Right lobe of liver (tissue), 6 donors: ENCODE measurements around the gene HSD17B4. TPM values are rescaled to one million over a fixed set of nuclear protein-coding genes. Genes with fewer than 3 reads are reported as not detected.
A peak's percentile ranks its signal among the peaks of the same experiment; 100 is the strongest.

Experiments used
- ATAC-seq, 4 donors: fragments of 200-7000 bp; cut with Tn5 transposase; one replicate each; pipeline ENCODE4 v1.9.1; 2020; ENCODE audit warnings: mild to moderate bottlenecking in 4 of 4, moderate library complexity in 4 of 4
- DNase-seq, 3 donors: peaks; one replicate each; pipeline ENCODE4 v3.0.0-alpha.2; 2020
- H3K27ac ChIP-seq, 3 donors: fragments of 200-600 bp; one replicate each; pipeline ENCODE4 v1.8.0; 2022
- H3K27me3 ChIP-seq, 2 donors: fragments of 200-600 bp; one replicate each; pipeline ENCODE4 v1.8.0; 2022
- H3K36me3 ChIP-seq, 4 donors: fragments of 200-600 bp; sonication (generic) in 1 of 4; one replicate each; pipeline versions ENCODE4 v1.5.1 to v1.8.0; 2017 to 2022; ENCODE audit warnings: control low read depth in 1 of 4
- H3K4me1 ChIP-seq, 4 donors: fragments of 200-600 bp; sonication (generic) in 1 of 4; one replicate each; pipeline versions ENCODE4 v1.5.1 to v1.8.0; 2017 to 2022; ENCODE audit warnings: control low read depth in 1 of 4
- H3K4me3 ChIP-seq, 3 donors: fragments of 200-600 bp; one replicate each; pipeline ENCODE4 v1.8.0; 2022
- H3K9me3 ChIP-seq, 4 donors: fragments of 200-600 bp; sonication (generic) in 1 of 4; one replicate each; pipeline versions ENCODE4 v1.5.1 to v1.8.0; 2017 to 2022; ENCODE audit warnings: control low read depth in 1 of 4
- CTCF ChIP-seq, 4 donors: fragments of 200-600 bp in 3 of 4; fragments of 450-650 bp in 1 of 4; IDR thresholded peaks; one replicate each; pipeline versions ENCODE4 v1.5.1 to v1.8.0; 2016 to 2022; ENCODE audit warnings: antibody characterized with exemption in 4 of 4, mild to moderate bottlenecking in 2 of 4
- POLR2A ChIP-seq: fragments of 450-650 bp; IDR thresholded peaks from one replicate; pipeline ENCODE4 v1.6.1; 2017; ENCODE audit warnings: antibody characterized with exemption, mild to moderate bottlenecking
- WGBS: methylation state at CpG from one replicate; pipeline ENCODE4 v1.1.6; 2018; ENCODE audit warnings: low coverage, low lambda C conversion rate; ENCODE audit not compliant: insufficient coverage; ENCODE audit errors: missing lambda C conversion rate; 5-methylcytosine and 5-hydroxymethylcytosine counted together
- intact Hi-C, 2 donors: fragments of 100-400 bp; cut with DNase I; formaldehyde crosslinking; loops; one replicate each; pipeline versions ENCODE4 v1.11.2 to v1.14.1; 2022
- total RNA-seq, 6 experiments: library from RNA; depleted of rRNA in 2 of 6; stranded (reverse); fragments of >200 nt in 2 of 6; fragmentation: NEBNext Ultra II Directional in 3 of 6; extraction: Animal tissue kit (Norgen Biotek cat#: 25700) in 3 of 6; gene quantifications; one replicate each; pipeline versions ENCODE4 v1.1.0 to v1.2.4, GENCODE V29; 2016 to 2023
- donor health status: DM: no; HTN: yes; CAD: no.
- donor health status: DM: no; HTN: no; CAD: no.
- donor health status: DM: no; HTN: no; CAD: no.
- donor health status: DM: no; HTN: yes; CAD: no.
- donor health status: DM: no; HTN: yes; CAD: no.

HSD17B4 gene
- total RNA-seq, 6 experiments from 2014 or later = 380 to 571 (median 473) TPM

GRCh38 chr5:119406551-119407110 lies 45.7 kb upstream of the HSD17B4 start:
- DNase-seq (no peak), ATAC-seq (no peak)
- no peak for TF ChIP-seq POLR2A
- TF ChIP-seq CTCF (IDR thresholded peaks at IDR 0.05) = no peak
- H3K9me3 ChIP-seq = no peaks in the 10 kb centered on the region
- WGBS = 98% methylated on average over 5 of the region's 5 CpGs
- no peaks in the 10 kb centered on the region for H3K36me3 ChIP-seq
- no peak overlapping the region for H3K4me3 ChIP-seq
- no peak overlapping the region for H3K27ac ChIP-seq
- peaks cover 0 to 3% (median 0%) of the 10 kb centered on the region in 4 donors for H3K4me1 ChIP-seq
- no peaks in the 10 kb centered on the region for H3K27me3 ChIP-seq
- intact Hi-C loops = no loop called here

GRCh38 chr5:119409235-119409815 lies 43.0 kb upstream of the HSD17B4 start:
- DNase-seq (no peak), ATAC-seq (no peak)
- Histone ChIP-seq H3K27me3 (no peaks in the 10 kb centered on the region), H3K27ac (no peak overlapping the region), H3K4me3 (no peak overlapping the region), H3K9me3 (no peaks in the 10 kb centered on the region), H3K4me1 (peaks cover 0 to 5% (median 0%) of the 10 kb centered on the region in 4 donors), H3K36me3 (no peaks in the 10 kb centered on the region)
- TF ChIP-seq CTCF (IDR thresholded peaks at IDR 0.05) (no peak), POLR2A (no peak)
- WGBS = 52% methylated on average over 2 of the region's 3 CpGs
- intact Hi-C loops = no loop called here

GRCh38 chr5:119410448-119411159 lies 41.7 kb upstream of the HSD17B4 start:
- Histone ChIP-seq H3K4me3 (no peak overlapping the region), H3K36me3 (no peaks in the 10 kb centered on the region), H3K9me3 (no peaks in the 10 kb centered on the region), H3K27me3 (no peaks in the 10 kb centered on the region), H3K4me1 (peaks cover 0 to 5% (median 0%) of the 10 kb centered on the region in 4 donors), H3K27ac (no peak overlapping the region)
- ATAC-seq = no peak
- DNase-seq = no peak
- TF ChIP-seq POLR2A = no peak
- TF ChIP-seq CTCF (IDR thresholded peaks at IDR 0.05) = no peak
- intact Hi-C loops = loop anchor here in 1 of 2 donors (10.0 kb wide), 1 partner anchor 426 kb away; the partner anchor contains the start of gene DTWD2
- WGBS = 84% methylated on average over 3 of the region's 4 CpGs

- Histone ChIP-seq H3K36me3 (no peaks in the 10 kb centered on the region), H3K4me1 (peaks cover 0 to 5% (median 0%) of the 10 kb centered on the region in 4 donors), H3K9me3 (no peaks in the 10 kb centered on the region), H3K27me3 (no peaks in the 10 kb centered on the region), H3K4me3 (peak overlapping the region; percentile 43 to 58 (median 53)), H3K27ac (peak overlapping the region; percentile 26 to 56 (median 52))
- ATAC-seq (peak; percentile 97 to 98 (median 98)), DNase-seq (peak; percentile 58 to 66 (median 63))
- intact Hi-C loops = loop anchor here in 1 of 2 donors (10.0 kb wide), 1 partner anchor 427 kb away; the partner anchor contains the start of gene DTWD2
- 6% methylated on average over 15 of the region's 15 CpGs for WGBS
- TF ChIP-seq POLR2A (no peak), CTCF (IDR thresholded peaks at IDR 0.05) (peak; percentile 91 to 97 (median 92))
Measured at GRCh38 chr5:119411361-119412278, 40.7 kb upstream of the HSD17B4 start.
